ENCODE measurements around the gene HAX1.

DNA sequence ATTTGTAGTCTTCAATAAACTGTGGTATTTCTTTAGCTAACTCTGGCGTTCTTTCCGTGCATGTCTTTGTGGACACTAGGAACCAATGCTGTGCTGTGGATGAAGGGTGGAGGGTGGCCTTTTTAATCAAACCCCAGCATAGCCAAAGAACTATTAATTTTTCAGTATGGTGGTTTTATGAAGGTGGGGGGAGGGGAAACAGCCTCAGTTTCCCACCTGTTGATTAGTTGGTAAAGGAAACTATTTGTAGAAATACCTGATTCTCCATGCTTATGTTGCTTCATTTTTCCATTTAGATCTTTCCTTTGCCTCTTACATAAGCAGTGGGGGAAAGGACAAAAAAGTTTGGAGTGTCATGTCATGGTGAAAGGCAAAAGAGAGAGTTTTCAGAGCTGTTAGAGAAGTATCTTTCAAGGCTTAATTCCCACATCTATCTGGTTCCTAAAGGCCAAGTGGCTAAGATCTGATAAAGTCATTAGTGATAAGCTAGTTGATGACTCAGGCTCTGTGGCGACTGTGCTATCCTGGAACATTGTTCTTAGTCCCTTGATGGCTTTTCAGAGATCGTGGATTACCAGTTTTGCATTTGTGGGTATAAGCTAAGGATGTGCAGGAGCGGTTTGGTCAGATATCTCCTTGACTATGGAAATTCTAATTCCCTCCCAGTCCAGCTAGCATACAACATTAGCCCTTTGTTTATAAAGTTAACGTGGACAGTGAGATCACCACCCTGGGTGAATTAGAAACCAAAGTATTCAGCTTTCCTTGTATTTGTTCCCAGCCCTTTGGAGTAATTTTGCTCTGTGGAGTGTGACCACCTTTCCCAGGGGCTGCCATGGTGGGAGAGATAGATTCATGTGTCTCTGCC is 8.7 kb upstream of the HAX1 start:
- no peak for TF ChIP-seq RAD21 (IDR thresholded peaks at IDR 0.05; ENCODE audit: low read depth)
- no peak for TF ChIP-seq CEBPB (IDR thresholded peaks at IDR 0.05)
- TF ChIP-seq ZBTB7A (IDR thresholded peaks at IDR 0.05; ENCODE audit: low read depth) = no peak
- TF ChIP-seq EP300 (IDR thresholded peaks at IDR 0.05; ENCODE audit: borderline replicate concordance) = no peak
- no peak for TF ChIP-seq YY1 (IDR thresholded peaks at IDR 0.05; ENCODE audit: low read depth)
- no peak for TF ChIP-seq CREB1 (IDR thresholded peaks at IDR 0.05; ENCODE audit: low read depth)

Data from Ishikawa (cell line).